ENCODE data around the gene ADGRL2. TPM values are rescaled to one million over a fixed set of nuclear protein-coding genes. Genes with fewer than 3 reads are reported as not detected.

The ADGRL2 gene
- total RNA-seq, 1 experiment from 2014 or later = 0.20 TPM

GRCh38 chr1:81873946-81874345 lies 73.2 kb downstream of the ADGRL2 start:
- ChIA-PET RAD21 (ENCODE audit: low non-redundant PET in 1 of 2, low total read pairs in 2 of 2, uncharacterized antibody in 2 of 2, unreplicated experiment in 2 of 2) (no interaction called here), CTCF (no interaction called here), POLR2A (no interaction called here)
- Histone ChIP-seq H3K9me2 (ENCODE audit: insufficient read depth) (no peaks in the 10 kb centered on the region), H3K27me3 (ENCODE audit: insufficient read depth, low read length) (no peaks in the 10 kb centered on the region), H3K79me2 (ENCODE audit: insufficient read depth, low read length) (no peaks in the 10 kb centered on the region), H3K9me3 (ENCODE audit: control insufficient read depth in 1 of 2, insufficient read depth in 1 of 2, low read depth in 1 of 2, low read length in 2 of 2) (no peaks in the 10 kb centered on the region), H4K20me1 (ENCODE audit: insufficient read depth) (no peaks in the 10 kb centered on the region), H3K4me3 (replicated peaks in 1 of 2; ENCODE audit: low read depth in 1 of 2, low read length in 2 of 2) (no peak overlapping the region), H3K4me2 (ENCODE audit: low read length) (no peak overlapping the region), H3K4me1 (ENCODE audit: control insufficient read depth in 1 of 2, insufficient read depth in 2 of 2, low read length in 2 of 2) (no peaks in the 10 kb centered on the region), H3K36me3 (ENCODE audit: control insufficient read depth in 1 of 2, insufficient read depth in 2 of 2, low read length in 2 of 2) (no peaks in the 10 kb centered on the region), H3K27ac (ENCODE audit: low read depth, low read length) (no peak overlapping the region), H3K9ac (ENCODE audit: low read length) (no peak overlapping the region), H2AFZ (ENCODE audit: low read depth, low read length, poor library complexity, severe bottlenecking) (no peak overlapping the region)
- intact Hi-C loops (cut with micrococcal nuclease) = no loop called here
- ATAC-seq = no peak
- TF ChIP-seq EGR1 (IDR thresholded peaks at IDR 0.05; ENCODE audit: low read depth) = no peak
- TF ChIP-seq POLR2A (IDR thresholded peaks at IDR 0.05; ENCODE audit: borderline replicate concordance, extremely low read depth, insufficient read depth, insufficient read length) = no peak
- no peak for TF ChIP-seq ZNF274 (IDR thresholded peaks at IDR 0.05; ENCODE audit: low read depth, low read length)
- TF ChIP-seq SRF (IDR thresholded peaks at IDR 0.05; ENCODE audit: low read depth) = no peak
- TF ChIP-seq SIN3A (IDR thresholded peaks at IDR 0.05; ENCODE audit: low read depth) = no peak
- TF ChIP-seq, protein P1, sequence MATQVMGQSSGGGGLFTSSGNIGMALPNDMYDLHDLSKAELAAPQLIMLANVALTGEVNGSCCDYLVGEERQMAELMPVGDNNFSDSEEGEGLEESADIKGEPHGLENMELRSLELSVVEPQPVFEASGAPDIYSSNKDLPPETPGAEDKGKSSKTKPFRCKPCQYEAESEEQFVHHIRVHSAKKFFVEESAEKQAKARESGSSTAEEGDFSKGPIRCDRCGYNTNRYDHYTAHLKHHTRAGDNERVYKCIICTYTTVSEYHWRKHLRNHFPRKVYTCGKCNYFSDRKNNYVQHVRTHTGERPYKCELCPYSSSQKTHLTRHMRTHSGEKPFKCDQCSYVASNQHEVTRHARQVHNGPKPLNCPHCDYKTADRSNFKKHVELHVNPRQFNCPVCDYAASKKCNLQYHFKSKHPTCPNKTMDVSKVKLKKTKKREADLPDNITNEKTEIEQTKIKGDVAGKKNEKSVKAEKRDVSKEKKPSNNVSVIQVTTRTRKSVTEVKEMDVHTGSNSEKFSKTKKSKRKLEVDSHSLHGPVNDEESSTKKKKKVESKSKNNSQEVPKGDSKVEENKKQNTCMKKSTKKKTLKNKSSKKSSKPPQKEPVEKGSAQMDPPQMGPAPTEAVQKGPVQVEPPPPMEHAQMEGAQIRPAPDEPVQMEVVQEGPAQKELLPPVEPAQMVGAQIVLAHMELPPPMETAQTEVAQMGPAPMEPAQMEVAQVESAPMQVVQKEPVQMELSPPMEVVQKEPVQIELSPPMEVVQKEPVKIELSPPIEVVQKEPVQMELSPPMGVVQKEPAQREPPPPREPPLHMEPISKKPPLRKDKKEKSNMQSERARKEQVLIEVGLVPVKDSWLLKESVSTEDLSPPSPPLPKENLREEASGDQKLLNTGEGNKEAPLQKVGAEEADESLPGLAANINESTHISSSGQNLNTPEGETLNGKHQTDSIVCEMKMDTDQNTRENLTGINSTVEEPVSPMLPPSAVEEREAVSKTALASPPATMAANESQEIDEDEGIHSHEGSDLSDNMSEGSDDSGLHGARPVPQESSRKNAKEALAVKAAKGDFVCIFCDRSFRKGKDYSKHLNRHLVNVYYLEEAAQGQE (IDR thresholded peaks at IDR 0.05; ENCODE audit: low read depth) = no peak
- no peak for TF ChIP-seq POLR2AphosphoS5 (IDR thresholded peaks at IDR 0.05; ENCODE audit: low read depth, low read length)
- no peak for TF ChIP-seq RAD21 (IDR thresholded peaks at IDR 0.05; ENCODE audit: low read depth)
- TF ChIP-seq ZFX (IDR thresholded peaks at IDR 0.05) = no peak
- TF ChIP-seq, protein P2, sequence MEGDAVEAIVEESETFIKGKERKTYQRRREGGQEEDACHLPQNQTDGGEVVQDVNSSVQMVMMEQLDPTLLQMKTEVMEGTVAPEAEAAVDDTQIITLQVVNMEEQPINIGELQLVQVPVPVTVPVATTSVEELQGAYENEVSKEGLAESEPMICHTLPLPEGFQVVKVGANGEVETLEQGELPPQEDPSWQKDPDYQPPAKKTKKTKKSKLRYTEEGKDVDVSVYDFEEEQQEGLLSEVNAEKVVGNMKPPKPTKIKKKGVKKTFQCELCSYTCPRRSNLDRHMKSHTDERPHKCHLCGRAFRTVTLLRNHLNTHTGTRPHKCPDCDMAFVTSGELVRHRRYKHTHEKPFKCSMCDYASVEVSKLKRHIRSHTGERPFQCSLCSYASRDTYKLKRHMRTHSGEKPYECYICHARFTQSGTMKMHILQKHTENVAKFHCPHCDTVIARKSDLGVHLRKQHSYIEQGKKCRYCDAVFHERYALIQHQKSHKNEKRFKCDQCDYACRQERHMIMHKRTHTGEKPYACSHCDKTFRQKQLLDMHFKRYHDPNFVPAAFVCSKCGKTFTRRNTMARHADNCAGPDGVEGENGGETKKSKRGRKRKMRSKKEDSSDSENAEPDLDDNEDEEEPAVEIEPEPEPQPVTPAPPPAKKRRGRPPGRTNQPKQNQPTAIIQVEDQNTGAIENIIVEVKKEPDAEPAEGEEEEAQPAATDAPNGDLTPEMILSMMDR (IDR thresholded peaks at IDR 0.05 in 2 of 3, conservative IDR thresholded peaks at IDR 0.05 in 1 of 3; ENCODE audit: borderline replicate concordance in 1 of 3, insufficient read depth in 1 of 3, low read depth in 2 of 3, low read length in 2 of 3) = no peak
- TF ChIP-seq FOSL1 (IDR thresholded peaks at IDR 0.05; ENCODE audit: low read depth) = no peak
- no peak for TF ChIP-seq EZH2phosphoT487 (IDR thresholded peaks at IDR 0.05; ENCODE audit: borderline replicate concordance)
- TF ChIP-seq CEBPB (IDR thresholded peaks at IDR 0.05; ENCODE audit: low read depth) = no peak
- no peak for TF ChIP-seq JUND (IDR thresholded peaks at IDR 0.05)
- TF ChIP-seq, protein P3, sequence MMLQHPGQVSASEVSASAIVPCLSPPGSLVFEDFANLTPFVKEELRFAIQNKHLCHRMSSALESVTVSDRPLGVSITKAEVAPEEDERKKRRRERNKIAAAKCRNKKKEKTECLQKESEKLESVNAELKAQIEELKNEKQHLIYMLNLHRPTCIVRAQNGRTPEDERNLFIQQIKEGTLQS (IDR thresholded peaks at IDR 0.05) = no peak
- DNase-seq (ENCODE audit: low read depth, low spot score) = no peak
- no TSS peak for BruUV-seq (replicated peaks)
